ENCODE measurements around the gene PRKAR2B. TPM values are rescaled to one million over a fixed set of nuclear protein-coding genes. Genes with fewer than 3 reads are reported as not detected.

The PRKAR2B gene
- total and polyA plus RNA-seq, 2 donors = 3.5 to 7.1 TPM

DNA sequence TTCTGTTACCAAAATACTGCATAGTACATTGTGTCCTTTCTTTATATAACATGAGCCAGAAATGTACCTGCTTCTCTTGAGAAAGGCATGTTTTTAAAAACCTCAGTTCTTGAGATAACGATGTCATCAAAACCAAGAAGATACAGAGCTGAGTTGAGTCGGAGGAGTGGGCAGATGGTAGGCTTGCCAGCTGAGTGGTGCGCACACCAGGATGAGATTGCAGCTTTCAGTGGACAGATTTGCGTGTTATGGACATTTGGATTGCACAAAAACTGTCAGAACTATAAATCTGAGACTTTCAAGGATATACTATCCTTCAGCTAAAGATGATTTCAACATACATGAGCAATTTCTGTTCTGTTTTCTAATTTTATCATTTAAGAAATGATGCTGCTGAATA, 25.0 kb downstream of the PRKAR2B start:
- no peak overlapping the region for H3K4me3 ChIP-seq (ENCODE audit: low read length in 2 of 2)
- H3K36me3 ChIP-seq (ENCODE audit: control insufficient read depth in 2 of 2, insufficient read depth in 2 of 2, low read length in 1 of 2) = no peaks in the 10 kb centered on the region
- no peaks in the 10 kb centered on the region for H3K4me1 ChIP-seq (ENCODE audit: control insufficient read depth in 2 of 2, insufficient read depth in 2 of 2, low read length in 2 of 2)
- H3K27ac ChIP-seq (ENCODE audit: low read depth in 1 of 2, low read length in 1 of 2) = no peak overlapping the region
- H3K27me3 ChIP-seq (ENCODE audit: control insufficient read depth in 2 of 2, insufficient read depth in 1 of 2, low read length in 1 of 2) = no peaks in the 10 kb centered on the region
- H3K9me3 ChIP-seq (ENCODE audit: control insufficient read depth in 2 of 2, insufficient read depth in 1 of 2, low read length in 1 of 2) = no peaks in the 10 kb centered on the region
- 92% methylated on average over 4 of the region's 4 CpGs for WGBS
- no peak for DNase-seq (ENCODE audit: low read depth in 6 of 9, low spot score in 9 of 9)

DNA sequence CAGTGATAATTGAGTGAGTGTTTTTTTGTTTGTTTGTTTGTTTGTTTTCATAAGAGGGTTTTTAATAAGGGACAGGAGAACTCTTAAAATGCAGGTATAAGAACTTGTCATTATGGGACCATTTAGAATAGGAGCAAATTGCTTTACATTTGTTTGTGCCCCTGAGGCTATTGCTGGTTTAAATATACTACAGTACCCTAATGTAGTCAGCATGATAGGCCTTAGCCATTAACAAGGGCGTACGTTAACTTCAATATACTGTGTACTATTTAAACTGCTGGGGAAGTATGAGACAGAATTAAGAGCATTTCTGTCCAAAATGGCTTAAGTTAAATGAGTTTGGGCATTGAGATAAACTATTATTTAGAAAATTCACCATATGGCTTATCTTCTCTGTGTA, 26.2 kb downstream of the PRKAR2B start:
- Histone ChIP-seq H3K27me3 (ENCODE audit: control insufficient read depth in 2 of 2, insufficient read depth in 1 of 2, low read length in 1 of 2) (no peaks in the 10 kb centered on the region), H3K9me3 (ENCODE audit: control insufficient read depth in 2 of 2, insufficient read depth in 1 of 2, low read length in 1 of 2) (no peaks in the 10 kb centered on the region), H3K4me3 (ENCODE audit: low read length in 2 of 2) (no peak overlapping the region), H3K4me1 (ENCODE audit: control insufficient read depth in 2 of 2, insufficient read depth in 2 of 2, low read length in 2 of 2) (no peaks in the 10 kb centered on the region), H3K36me3 (ENCODE audit: control insufficient read depth in 2 of 2, insufficient read depth in 2 of 2, low read length in 1 of 2) (no peaks in the 10 kb centered on the region), H3K27ac (ENCODE audit: low read depth in 1 of 2, low read length in 1 of 2) (no peak overlapping the region)
- 49% methylated on average over 2 of the region's 2 CpGs for WGBS
- no peak for DNase-seq (ENCODE audit: low read depth in 6 of 9, low spot score in 9 of 9)

DNA sequence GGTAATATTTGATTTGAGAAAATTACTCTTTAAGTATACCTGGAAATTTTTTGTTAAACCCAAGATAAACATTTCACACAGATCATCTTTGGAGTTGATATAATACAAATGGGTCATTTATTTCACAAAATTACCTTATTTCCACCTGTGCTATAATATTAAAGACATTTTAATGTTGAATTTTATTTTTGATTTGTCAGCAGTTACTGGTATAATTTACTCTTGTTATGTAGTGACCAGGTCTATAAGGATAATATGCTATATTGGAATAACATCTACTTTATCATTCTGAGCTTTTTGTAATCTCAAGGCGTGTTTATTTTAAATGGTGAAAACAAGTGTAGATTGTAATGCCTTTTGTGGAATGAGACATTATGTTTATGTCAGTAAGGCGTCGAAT, 26.6 kb downstream of the PRKAR2B start:
- Histone ChIP-seq H3K27me3 (ENCODE audit: control insufficient read depth in 2 of 2, insufficient read depth in 1 of 2, low read length in 1 of 2) (no peaks in the 10 kb centered on the region), H3K36me3 (ENCODE audit: control insufficient read depth in 2 of 2, insufficient read depth in 2 of 2, low read length in 1 of 2) (no peaks in the 10 kb centered on the region), H3K27ac (ENCODE audit: low read depth in 1 of 2, low read length in 1 of 2) (no peak overlapping the region), H3K4me1 (ENCODE audit: control insufficient read depth in 2 of 2, insufficient read depth in 2 of 2, low read length in 2 of 2) (no peaks in the 10 kb centered on the region), H3K9me3 (ENCODE audit: control insufficient read depth in 2 of 2, insufficient read depth in 1 of 2, low read length in 1 of 2) (no peaks in the 10 kb centered on the region), H3K4me3 (ENCODE audit: low read length in 2 of 2) (no peak overlapping the region)
- no peak for DNase-seq (ENCODE audit: low read depth in 6 of 9, low spot score in 9 of 9)
- 99% methylated on average over 3 of the region's 3 CpGs for WGBS

DNA sequence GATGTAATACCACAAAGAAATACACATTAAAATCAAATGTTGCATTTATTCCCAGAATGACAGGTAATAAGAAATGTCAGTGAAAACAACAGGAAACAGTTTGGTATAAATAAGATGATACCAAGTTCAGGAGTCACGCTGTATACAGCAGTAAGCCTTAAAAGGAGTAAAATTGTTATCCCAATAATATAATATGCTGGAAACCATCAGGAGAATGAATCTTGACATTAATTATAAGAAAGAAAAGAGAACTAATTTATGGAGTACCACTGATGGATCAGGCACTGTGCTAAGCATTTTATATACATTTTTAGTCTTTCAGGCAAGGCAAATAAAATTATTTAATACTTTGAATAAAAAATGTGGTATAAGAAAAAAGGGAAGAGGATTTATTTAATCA, 27.6 kb downstream of the PRKAR2B start:
- 93% methylated on average over 1 of the region's 1 CpG for WGBS
- no peaks in the 10 kb centered on the region for H3K9me3 ChIP-seq (ENCODE audit: control insufficient read depth in 2 of 2, insufficient read depth in 1 of 2, low read length in 1 of 2)

DNA sequence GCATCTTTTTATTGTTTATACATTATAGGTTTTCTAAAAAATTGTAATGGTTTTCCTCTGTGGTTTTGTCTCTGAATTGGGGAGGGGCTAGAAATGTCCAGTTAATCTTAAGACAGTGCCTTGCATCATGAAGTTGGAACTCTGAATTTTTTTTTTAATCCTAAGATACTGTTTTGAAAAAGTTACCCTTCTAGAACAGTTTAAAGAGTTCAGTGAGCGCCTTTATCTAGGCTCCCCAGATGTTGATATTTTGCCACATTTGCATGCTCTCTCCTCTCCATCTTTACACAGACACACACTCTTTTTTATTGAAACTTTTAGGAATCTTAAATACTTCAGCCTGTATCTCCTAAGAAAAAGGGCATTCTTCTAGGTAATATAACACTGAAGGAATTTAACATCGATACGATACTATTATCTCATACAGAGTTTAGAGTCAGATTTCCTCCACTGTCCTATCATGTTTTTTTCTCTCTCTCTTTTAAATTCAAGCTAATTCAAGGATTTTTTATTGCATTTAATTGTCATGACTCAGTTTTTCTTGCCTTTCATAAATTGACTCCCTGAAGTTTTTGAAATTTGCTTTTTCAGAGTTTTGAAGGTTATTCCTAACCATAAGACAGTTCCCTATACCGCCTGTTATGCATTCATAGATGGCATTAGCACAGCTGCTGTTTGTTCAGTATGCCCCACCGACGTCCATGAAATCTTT, 31.5 kb downstream of the PRKAR2B start:
- Histone ChIP-seq H3K9me3 (ENCODE audit: control insufficient read depth in 2 of 2, insufficient read depth in 1 of 2, low read length in 1 of 2) (no peaks in the 10 kb centered on the region), H3K27ac (ENCODE audit: low read depth in 1 of 2, low read length in 1 of 2) (no peak overlapping the region), H3K4me1 (ENCODE audit: control insufficient read depth in 2 of 2, insufficient read depth in 2 of 2, low read length in 2 of 2) (no peaks in the 10 kb centered on the region), H3K27me3 (ENCODE audit: control insufficient read depth in 2 of 2, insufficient read depth in 1 of 2, low read length in 1 of 2) (no peaks in the 10 kb centered on the region), H3K36me3 (ENCODE audit: control insufficient read depth in 2 of 2, insufficient read depth in 2 of 2, low read length in 1 of 2) (no peaks in the 10 kb centered on the region), H3K4me3 (ENCODE audit: low read length in 2 of 2) (no peak overlapping the region)
- DNase-seq (ENCODE audit: low read depth in 6 of 9, low spot score in 9 of 9) = no peak
- 96% methylated on average over 6 of the region's 6 CpGs for whole genome bisulfite sequencing

More for the DNA sequence above, 27.6 kb downstream of the PRKAR2B start:
- no peak overlapping the region for H3K27ac ChIP-seq (ENCODE audit: low read depth in 1 of 2, low read length in 1 of 2)
- H3K36me3 ChIP-seq (ENCODE audit: control insufficient read depth in 2 of 2, insufficient read depth in 2 of 2, low read length in 1 of 2) = no peaks in the 10 kb centered on the region
- DNase-seq (ENCODE audit: low read depth in 6 of 9, low spot score in 9 of 9) = no peak
- H3K4me3 ChIP-seq (ENCODE audit: low read length in 2 of 2) = no peak overlapping the region
- no peaks in the 10 kb centered on the region for H3K27me3 ChIP-seq (ENCODE audit: control insufficient read depth in 2 of 2, insufficient read depth in 1 of 2, low read length in 1 of 2)
- H3K4me1 ChIP-seq (ENCODE audit: control insufficient read depth in 2 of 2, insufficient read depth in 2 of 2, low read length in 2 of 2) = no peaks in the 10 kb centered on the region

- H3K4me1 ChIP-seq (ENCODE audit: control insufficient read depth in 2 of 2, insufficient read depth in 2 of 2, low read length in 2 of 2) = no peaks in the 10 kb centered on the region
- no peak overlapping the region for H3K4me3 ChIP-seq (ENCODE audit: low read length in 2 of 2)
- no peak for DNase-seq (ENCODE audit: low read depth in 6 of 9, low spot score in 9 of 9)
- H3K9me3 ChIP-seq (ENCODE audit: control insufficient read depth in 2 of 2, insufficient read depth in 1 of 2, low read length in 1 of 2) = no peaks in the 10 kb centered on the region
- H3K27me3 ChIP-seq (ENCODE audit: control insufficient read depth in 2 of 2, insufficient read depth in 1 of 2, low read length in 1 of 2) = no peaks in the 10 kb centered on the region
- no peaks in the 10 kb centered on the region for H3K36me3 ChIP-seq (ENCODE audit: control insufficient read depth in 2 of 2, insufficient read depth in 2 of 2, low read length in 1 of 2)
- WGBS = 95% methylated on average over 8 of the region's 8 CpGs
- no peak overlapping the region for H3K27ac ChIP-seq (ENCODE audit: low read depth in 1 of 2, low read length in 1 of 2)
Observed at GRCh38 chr7:107076781-107077698, 32.5 kb downstream of the PRKAR2B start.

- Histone ChIP-seq H3K36me3 (ENCODE audit: control insufficient read depth in 2 of 2, insufficient read depth in 2 of 2, low read length in 1 of 2) (no peaks in the 10 kb centered on the region), H3K9me3 (ENCODE audit: control insufficient read depth in 2 of 2, insufficient read depth in 1 of 2, low read length in 1 of 2) (no peaks in the 10 kb centered on the region), H3K27ac (ENCODE audit: low read depth in 1 of 2, low read length in 1 of 2) (no peak overlapping the region), H3K4me3 (ENCODE audit: low read length in 2 of 2) (no peak overlapping the region), H3K4me1 (ENCODE audit: control insufficient read depth in 2 of 2, insufficient read depth in 2 of 2, low read length in 2 of 2) (no peaks in the 10 kb centered on the region), H3K27me3 (ENCODE audit: control insufficient read depth in 2 of 2, insufficient read depth in 1 of 2, low read length in 1 of 2) (no peaks in the 10 kb centered on the region)
- DNase-seq (ENCODE audit: low read depth in 6 of 9, low spot score in 9 of 9) = no peak
- WGBS = 94% methylated on average over 10 of the region's 10 CpGs
Observed at GRCh38 chr7:107077699-107078516, 33.4 kb downstream of the PRKAR2B start.

DNA sequence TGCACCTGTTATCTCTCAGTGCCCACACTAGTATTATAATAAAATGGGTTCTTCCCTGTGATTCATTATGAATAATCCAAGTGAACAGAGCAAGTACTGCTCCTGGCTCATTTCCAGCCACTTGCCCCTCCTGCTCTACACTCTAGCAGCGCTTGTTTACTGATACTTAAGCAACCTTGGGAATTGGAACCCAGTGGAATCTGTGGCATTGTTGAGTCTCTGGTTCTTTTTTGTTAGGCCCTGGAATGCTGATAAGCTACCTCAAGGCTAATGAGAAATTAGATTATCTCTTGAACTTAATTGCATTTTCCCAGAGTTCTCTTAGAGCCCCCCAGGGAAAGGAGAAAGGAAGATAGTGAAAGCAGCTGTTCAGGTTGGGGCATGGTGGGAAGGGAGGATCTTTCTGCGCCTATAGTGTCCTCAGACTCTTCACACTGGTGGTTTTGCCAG, 34.0 kb downstream of the PRKAR2B start:
- no peak overlapping the region for H3K4me3 ChIP-seq (ENCODE audit: low read length in 2 of 2)
- no peaks in the 10 kb centered on the region for H3K4me1 ChIP-seq (ENCODE audit: control insufficient read depth in 2 of 2, insufficient read depth in 2 of 2, low read length in 2 of 2)
- H3K36me3 ChIP-seq (ENCODE audit: control insufficient read depth in 2 of 2, insufficient read depth in 2 of 2, low read length in 1 of 2) = no peaks in the 10 kb centered on the region
- H3K27me3 ChIP-seq (ENCODE audit: control insufficient read depth in 2 of 2, insufficient read depth in 1 of 2, low read length in 1 of 2) = no peaks in the 10 kb centered on the region
- H3K9me3 ChIP-seq (ENCODE audit: control insufficient read depth in 2 of 2, insufficient read depth in 1 of 2, low read length in 1 of 2) = no peaks in the 10 kb centered on the region
- 94% methylated on average over 2 of the region's 2 CpGs for WGBS
- DNase-seq (ENCODE audit: low read depth in 6 of 9, low spot score in 9 of 9) = no peak
- no peak overlapping the region for H3K27ac ChIP-seq (ENCODE audit: low read depth in 1 of 2, low read length in 1 of 2)

Data from thymus (tissue), 11 donors.